PFSK-1 (cell line): ENCODE results near the gene G3BP2.

Source experiments
- SIN3A ChIP-seq: IDR thresholded peaks from 2 replicates; pipeline ENCODE4 v1.6.1; 2012; ENCODE audit warnings: mild to moderate bottlenecking, low read length, moderate library complexity, borderline replicate concordance; ENCODE audit not compliant: insufficient read depth
- TAF1 ChIP-seq: IDR thresholded peaks from 2 replicates; pipeline ENCODE4 v1.6.1; 2012; ENCODE audit warnings: low read length, control low read depth, borderline replicate concordance; ENCODE audit not compliant: insufficient read depth

DNA sequence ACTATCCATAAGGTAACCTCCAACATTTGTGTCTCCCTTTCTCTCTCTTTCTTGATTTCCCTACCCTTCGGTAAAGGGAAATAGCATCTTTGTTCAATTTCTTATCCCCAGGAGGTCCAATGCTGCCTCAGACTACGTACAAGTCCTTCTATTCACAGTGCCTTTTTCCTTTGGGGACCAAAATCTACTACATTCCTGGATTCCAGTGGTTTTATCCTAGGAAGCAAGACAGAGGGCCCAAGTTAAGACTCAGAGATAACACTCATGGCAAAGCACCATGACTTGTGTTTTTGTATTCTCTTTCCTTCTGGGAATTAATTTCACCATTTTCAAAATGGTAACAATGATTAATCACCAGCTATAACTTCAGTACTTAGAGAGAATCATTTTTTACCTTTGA is 10.6 kb downstream of the G3BP2 start:
- TF ChIP-seq TAF1 (no peak), SIN3A (no peak)
